Astrocyte (in vitro differentiated cells and primary cell): ENCODE measurements around the gene SLC38A10.

Experiments used
- CTCF ChIP-seq: IDR thresholded peaks from 2 replicates; pipeline ENCODE4 v1.5.1; 2011; ENCODE audit warnings: low read depth, mild to moderate bottlenecking, inconsistent platforms, low read length, moderate library complexity; ENCODE audit not compliant: insufficient read depth
- EZH2 ChIP-seq: IDR thresholded peaks from 2 replicates; pipeline ENCODE4 v1.6.1; 2012; ENCODE audit warnings: mild to moderate bottlenecking, low read length, inconsistent platforms; ENCODE audit not compliant: insufficient read depth

- TF ChIP-seq CTCF (no peak), EZH2 (no peak)
These were observed 50.6 kb downstream of the SLC38A10 start for GRCh38 chr17:81244358-81245023.
